ENCODE measurements around the gene CD248.

DNA sequence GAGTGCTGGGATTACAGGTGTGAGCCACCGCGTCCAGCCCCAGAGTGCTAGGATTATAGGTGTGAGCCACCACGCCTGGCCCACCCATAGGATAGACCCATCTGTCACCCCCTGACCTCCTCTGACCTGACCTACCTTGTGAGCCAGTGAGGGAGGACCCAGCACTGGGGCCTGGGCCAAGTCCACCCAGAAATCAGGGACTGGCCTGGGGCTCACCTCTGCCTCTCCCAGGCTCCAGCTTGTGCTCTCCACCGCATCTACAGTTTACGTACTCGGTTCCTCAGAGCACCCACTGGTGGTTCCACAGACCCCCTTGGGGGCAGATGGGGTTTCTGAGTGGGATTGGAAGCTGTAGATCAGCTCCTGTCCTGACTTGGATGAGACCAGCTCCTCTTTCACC, 48.3 kb upstream of the CD248 start:
- TF ChIP-seq, protein P1, sequence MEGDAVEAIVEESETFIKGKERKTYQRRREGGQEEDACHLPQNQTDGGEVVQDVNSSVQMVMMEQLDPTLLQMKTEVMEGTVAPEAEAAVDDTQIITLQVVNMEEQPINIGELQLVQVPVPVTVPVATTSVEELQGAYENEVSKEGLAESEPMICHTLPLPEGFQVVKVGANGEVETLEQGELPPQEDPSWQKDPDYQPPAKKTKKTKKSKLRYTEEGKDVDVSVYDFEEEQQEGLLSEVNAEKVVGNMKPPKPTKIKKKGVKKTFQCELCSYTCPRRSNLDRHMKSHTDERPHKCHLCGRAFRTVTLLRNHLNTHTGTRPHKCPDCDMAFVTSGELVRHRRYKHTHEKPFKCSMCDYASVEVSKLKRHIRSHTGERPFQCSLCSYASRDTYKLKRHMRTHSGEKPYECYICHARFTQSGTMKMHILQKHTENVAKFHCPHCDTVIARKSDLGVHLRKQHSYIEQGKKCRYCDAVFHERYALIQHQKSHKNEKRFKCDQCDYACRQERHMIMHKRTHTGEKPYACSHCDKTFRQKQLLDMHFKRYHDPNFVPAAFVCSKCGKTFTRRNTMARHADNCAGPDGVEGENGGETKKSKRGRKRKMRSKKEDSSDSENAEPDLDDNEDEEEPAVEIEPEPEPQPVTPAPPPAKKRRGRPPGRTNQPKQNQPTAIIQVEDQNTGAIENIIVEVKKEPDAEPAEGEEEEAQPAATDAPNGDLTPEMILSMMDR (tag by site-specific recombination; IDR thresholded peaks at IDR 0.05) = no peak
- TF ChIP-seq ZNF214 (tag by site-specific recombination; IDR thresholded peaks at IDR 0.05; ENCODE audit: borderline replicate concordance) (no peak), ZBTB1 (tag by site-specific recombination; IDR thresholded peaks at IDR 0.05) (no peak), ZBTB8A (tag by site-specific recombination; IDR thresholded peaks at IDR 0.05) (no peak), ZNF423 (tag by site-specific recombination; IDR thresholded peaks at IDR 0.05) (no peak)
- TF ChIP-seq, protein P2, sequence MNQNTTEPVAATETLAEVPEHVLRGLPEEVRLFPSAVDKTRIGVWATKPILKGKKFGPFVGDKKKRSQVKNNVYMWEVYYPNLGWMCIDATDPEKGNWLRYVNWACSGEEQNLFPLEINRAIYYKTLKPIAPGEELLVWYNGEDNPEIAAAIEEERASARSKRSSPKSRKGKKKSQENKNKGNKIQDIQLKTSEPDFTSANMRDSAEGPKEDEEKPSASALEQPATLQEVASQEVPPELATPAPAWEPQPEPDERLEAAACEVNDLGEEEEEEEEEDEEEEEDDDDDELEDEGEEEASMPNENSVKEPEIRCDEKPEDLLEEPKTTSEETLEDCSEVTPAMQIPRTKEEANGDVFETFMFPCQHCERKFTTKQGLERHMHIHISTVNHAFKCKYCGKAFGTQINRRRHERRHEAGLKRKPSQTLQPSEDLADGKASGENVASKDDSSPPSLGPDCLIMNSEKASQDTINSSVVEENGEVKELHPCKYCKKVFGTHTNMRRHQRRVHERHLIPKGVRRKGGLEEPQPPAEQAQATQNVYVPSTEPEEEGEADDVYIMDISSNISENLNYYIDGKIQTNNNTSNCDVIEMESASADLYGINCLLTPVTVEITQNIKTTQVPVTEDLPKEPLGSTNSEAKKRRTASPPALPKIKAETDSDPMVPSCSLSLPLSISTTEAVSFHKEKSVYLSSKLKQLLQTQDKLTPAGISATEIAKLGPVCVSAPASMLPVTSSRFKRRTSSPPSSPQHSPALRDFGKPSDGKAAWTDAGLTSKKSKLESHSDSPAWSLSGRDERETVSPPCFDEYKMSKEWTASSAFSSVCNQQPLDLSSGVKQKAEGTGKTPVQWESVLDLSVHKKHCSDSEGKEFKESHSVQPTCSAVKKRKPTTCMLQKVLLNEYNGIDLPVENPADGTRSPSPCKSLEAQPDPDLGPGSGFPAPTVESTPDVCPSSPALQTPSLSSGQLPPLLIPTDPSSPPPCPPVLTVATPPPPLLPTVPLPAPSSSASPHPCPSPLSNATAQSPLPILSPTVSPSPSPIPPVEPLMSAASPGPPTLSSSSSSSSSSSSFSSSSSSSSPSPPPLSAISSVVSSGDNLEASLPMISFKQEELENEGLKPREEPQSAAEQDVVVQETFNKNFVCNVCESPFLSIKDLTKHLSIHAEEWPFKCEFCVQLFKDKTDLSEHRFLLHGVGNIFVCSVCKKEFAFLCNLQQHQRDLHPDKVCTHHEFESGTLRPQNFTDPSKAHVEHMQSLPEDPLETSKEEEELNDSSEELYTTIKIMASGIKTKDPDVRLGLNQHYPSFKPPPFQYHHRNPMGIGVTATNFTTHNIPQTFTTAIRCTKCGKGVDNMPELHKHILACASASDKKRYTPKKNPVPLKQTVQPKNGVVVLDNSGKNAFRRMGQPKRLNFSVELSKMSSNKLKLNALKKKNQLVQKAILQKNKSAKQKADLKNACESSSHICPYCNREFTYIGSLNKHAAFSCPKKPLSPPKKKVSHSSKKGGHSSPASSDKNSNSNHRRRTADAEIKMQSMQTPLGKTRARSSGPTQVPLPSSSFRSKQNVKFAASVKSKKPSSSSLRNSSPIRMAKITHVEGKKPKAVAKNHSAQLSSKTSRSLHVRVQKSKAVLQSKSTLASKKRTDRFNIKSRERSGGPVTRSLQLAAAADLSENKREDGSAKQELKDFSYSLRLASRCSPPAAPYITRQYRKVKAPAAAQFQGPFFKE (tag by site-specific recombination; IDR thresholded peaks at IDR 0.05; ENCODE audit: borderline replicate concordance) = no peak
